Daoy (cell line): ENCODE data around the gene DENND6A. TPM values are rescaled to one million over a fixed set of nuclear protein-coding genes. Genes with fewer than 3 reads are reported as not detected.

Experiments
- DNase-seq: peaks from one replicate; pipeline ENCODE4 v3.0.0-alpha.2; 2015; ENCODE audit warnings: low read depth
- total RNA-seq: library from RNA; depleted of rRNA; stranded (reverse); fragments of >200 nt; shearing (Covaris generic); gene quantifications from 2 replicates; pipeline ENCODE4 v1.2.3, GENCODE V29; 2014; rRNA removed

The DENND6A gene
- total RNA-seq, 1 experiment from 2014 or later, result 13.3 TPM

DNA sequence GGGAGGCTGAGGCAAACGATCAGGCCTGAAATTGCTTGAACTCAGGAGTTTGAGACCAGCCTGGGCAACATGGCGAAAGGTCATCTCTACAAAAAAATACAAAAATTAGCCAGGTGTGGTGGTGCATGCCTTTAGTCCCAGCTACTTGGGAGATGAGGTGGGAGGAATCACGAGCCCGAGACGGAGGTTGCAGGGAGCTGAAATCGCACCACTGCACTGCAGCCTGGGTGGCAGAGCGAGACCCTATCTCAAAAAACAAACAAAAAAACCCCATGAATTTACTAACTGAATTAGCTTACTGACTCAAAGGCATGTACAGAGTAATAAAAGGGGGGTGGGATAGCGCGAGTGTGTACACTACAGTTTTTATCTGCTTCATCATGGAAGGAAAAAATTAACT is 115.1 kb downstream of the DENND6A start:
- no peak for DNase-seq

DNA sequence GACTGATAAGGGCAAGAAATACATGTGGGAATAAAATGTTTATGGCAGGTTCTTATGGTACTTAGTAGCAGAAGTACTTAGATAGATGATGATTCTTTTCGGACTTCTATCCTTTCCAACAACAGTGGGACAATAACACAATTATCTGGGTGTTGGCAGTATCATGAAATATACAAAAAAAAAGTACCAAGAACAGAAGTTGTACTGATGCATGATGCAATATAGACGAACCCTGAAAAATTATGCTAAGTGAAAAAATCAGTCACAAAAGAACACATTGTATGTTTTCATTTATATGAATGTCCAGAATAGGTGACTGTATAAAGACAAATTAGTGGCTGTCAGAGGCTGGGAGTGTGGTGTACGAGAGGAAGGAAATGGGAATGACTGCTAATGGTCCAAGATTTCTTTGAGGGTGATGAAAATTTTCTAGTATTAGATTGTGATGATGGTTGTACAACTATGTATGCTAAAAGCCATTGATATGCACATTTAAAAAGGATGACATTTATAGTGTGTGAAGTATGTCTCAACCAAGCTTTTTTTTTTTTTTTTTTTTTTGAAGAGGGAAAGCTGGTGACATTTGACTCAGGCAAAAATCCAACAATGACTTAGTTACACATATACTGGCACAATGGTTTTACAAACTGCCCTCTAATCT is 116.8 kb downstream of the DENND6A start:
- DNase-seq, result no peak

Other genes starting within 250 kb of the DENND6A start
- 0.06 TPM in 1 of 2 replicates, not detected in the other for gene DNAH12, start 148.7 kb downstream of the DENND6A start, total RNA-seq
- gene PDE12, start 136.8 kb downstream of the DENND6A start, total RNA-seq, result 15.7 and 19.3 TPM in 2 replicates
- 216 and 220 TPM in 2 replicates for gene ARF4, start 95.7 kb downstream of the DENND6A start, total RNA-seq
- gene SLMAP, start 63.2 kb upstream of the DENND6A start, total RNA-seq, result 32.6 and 34.9 TPM in 2 replicates